ENCODE measurements around the gene CNNM2.

GRCh38 chr10:102888048-102888447 lies 30.0 kb upstream of the CNNM2 start:
- TF ChIP-seq CTCF (IDR thresholded peaks at IDR 0.05) (no peak), EZH2 (IDR thresholded peaks at IDR 0.05; ENCODE audit: borderline replicate concordance, insufficient read depth, low read depth, low read length, poor library complexity, severe bottlenecking) (no peak)
